HG02938 (cell line): Measurements from ENCODE around the gene GPR75.

Experiments used
- ATAC-seq: cut with Tn5 transposase; IDR thresholded peaks from one replicate; pipeline ENCODE4 v1.9.1; 2021; ENCODE audit warnings: mild to moderate bottlenecking, moderate library complexity; ENCODE audit not compliant: unreplicated experiment

GPR75 gene

GRCh38 chr2:53811601-53812000 lies 48.2 kb downstream of the GPR75 start:
- no peak for ATAC-seq
